ENCODE measurements around the gene CXCR1. TPM values are rescaled to one million over a fixed set of nuclear protein-coding genes. Genes with fewer than 3 reads are reported as not detected.
"Not testable (repeated sequence)": the region's sequence is repeated elsewhere in the genome, so short reads cannot be mapped to it uniquely, and the experiment has no call there.

CXCR1 gene
- total RNA-seq, 1 donor from 2014 or later = not detected

DNA sequence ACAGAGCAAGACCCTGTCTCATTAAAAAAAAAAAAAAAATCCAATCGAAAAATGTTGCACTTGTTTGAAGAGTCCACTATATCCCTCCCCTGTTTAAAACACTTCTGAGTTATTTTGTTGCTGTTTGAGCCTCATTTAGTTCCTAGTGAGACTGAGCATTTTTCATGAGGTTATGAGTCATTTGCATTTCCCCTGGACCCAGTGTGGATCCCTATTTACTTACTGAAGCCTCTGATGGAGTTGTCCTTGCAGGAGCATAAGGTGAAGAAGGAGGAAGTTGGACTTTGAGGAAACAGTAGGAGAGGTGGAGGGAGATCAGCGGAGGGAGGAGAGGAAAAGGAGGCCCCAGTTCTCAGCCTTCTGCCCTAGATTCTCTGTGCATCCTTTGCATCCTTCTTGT lies 5.1 kb downstream of the CXCR1 start:
- DNase-seq (ENCODE audit: low read depth in 2 of 2) = no peak

DNA sequence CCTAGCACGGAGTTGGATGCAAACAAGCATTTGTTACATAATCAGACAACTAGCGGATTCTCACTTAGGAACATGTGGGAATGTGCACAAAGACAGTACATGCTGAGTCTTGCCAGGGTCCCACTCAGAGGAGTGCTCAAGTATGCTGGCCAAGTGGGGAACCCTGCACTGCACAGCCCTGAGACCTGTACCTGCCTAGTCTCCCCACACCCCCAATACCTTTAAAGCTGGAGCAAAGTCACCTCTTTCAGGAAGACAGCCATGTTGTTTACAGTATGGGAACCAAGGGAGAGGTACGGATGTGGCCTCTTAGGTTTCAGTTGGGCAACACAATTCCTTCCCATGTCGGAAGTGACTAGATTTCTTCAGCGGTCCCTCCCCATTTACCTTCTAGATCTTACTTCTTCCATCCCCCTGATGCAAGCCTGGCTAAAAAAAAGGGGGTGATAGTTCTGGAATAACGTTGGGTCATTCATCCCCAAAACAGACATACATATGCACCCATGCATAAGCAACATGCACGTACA lies 10.7 kb downstream of the CXCR1 start:
- DNase-seq (ENCODE audit: low read depth in 2 of 2) = no peak

- no peak for DNase-seq (ENCODE audit: low read depth in 2 of 2)
Observed at GRCh38 chr2:218152777-218153176, 14.0 kb downstream of the CXCR1 start.

DNA sequence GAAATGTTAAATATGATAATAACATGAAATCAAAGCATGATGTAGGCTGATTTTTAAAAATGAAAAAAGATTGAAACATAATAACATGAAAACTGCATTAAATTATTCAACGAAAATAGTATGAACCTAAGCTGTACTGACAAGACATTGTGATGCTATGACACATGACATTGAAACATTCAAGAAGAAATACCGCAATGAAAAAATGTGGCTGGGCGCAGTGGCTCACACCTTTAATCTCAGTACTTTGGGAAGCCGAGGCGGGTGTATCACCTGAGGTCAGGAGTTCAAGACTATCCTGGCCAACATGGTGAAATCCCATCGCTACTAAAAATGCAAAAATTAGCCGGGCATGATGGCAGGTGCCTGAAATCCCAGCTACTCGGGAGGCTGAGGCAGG lies 14.6 kb downstream of the CXCR1 start:
- DNase-seq (ENCODE audit: low read depth in 2 of 2) = no peak

DNA sequence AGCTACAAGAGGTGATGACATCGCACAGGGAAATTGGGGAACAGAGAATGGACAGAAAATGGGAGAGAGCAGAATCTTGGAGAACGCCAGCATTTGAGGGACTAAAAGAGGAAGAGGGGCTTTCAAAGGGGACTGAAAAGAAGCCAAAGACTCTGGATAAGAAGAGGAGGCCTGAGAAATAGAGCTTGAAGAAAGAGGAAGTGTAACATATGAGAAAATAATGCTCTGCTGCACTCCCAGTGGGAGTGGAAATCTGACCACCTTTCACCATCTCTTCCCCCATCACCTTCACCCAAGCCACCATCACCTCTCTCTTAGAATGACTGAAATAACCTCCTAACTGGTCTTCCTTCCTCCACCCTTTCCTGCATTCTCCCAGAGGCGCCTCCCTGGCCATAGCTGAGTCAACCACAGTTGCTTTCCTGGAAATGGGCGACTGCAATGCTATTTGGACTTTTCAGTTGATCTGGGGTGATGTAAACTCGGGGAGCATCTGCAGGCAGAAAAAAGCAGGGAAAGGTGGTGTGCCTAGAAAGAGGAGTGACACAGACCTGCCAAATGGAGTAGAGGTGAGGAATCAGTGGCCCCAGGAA lies 16.8 kb downstream of the CXCR1 start:
- no peak for DNase-seq (ENCODE audit: low read depth in 2 of 2)

DNA sequence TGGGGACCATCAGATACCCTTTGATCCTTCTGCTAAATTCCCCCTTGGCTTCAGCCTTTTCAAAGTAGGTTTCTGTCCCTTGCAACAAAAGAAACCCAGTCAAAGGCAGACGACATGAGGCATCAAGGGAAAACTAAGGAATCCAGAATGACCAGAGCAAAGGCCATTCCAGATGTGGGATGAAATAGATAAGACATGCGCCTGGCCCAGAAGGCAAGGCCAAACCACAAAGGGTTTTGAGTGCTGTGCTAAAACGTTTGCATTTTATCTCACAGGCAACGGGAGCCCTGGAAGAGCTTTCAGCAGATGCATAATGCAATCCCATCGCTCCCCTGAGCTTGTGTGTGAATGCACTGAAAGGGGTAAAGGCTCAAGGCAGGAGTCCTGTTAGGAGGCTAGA lies 17.7 kb downstream of the CXCR1 start:
- no peak for DNase-seq (ENCODE audit: low read depth in 2 of 2)

GRCh38 chr2:218146056-218146455 lies 20.7 kb downstream of the CXCR1 start:
- DNase-seq (ENCODE audit: low read depth in 2 of 2) = no peak

- DNase-seq (ENCODE audit: low read depth in 2 of 2) = no peak
Observed at GRCh38 chr2:218145124-218145523, 21.6 kb downstream of the CXCR1 start.

DNA sequence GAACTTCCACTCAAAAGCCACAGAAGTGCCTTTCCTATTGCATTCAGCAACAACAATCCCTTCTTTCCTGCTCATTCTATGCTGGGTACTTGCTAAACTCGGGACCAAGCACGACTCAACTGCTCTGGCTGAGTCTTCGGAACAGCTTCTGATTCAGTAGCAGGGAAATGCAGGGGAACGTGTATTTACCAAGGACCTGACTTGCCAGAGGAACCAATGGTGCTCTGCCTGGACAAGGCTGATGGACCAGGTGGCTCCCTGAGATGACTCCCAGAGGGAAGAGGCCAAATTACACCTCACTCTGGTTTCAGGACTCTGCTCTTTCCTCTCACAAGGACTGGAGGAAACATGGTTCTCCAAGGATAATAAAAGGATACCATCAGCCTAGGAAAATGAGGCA lies 28.7 kb downstream of the CXCR1 start:
- DNase-seq (ENCODE audit: low read depth in 2 of 2) = no peak

DNA sequence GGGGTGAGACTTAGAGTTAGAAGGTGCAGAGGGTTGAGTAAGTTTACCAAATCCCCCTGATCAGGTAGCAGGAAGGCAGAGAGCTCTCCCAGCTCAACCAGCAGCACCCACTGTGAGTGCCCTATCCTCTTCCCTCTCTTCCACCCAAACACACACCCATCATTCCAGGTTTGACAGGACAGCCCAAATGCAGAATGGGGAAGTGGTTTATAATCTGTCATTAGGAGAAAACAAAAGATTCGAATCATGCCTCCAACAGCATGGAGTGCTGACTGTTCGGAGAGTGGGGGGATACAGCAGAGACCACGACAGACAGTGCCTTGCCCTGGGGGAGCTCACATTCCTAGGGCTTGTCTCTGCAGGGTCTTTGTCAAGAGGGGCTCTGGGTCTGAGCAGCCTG lies 29.2 kb downstream of the CXCR1 start:
- DNase-seq (ENCODE audit: low read depth in 2 of 2) = no peak

GRCh38 chr2:218130822-218131221 lies 35.9 kb downstream of the CXCR1 start:
- no peak for DNase-seq (ENCODE audit: low read depth in 2 of 2)

DNA sequence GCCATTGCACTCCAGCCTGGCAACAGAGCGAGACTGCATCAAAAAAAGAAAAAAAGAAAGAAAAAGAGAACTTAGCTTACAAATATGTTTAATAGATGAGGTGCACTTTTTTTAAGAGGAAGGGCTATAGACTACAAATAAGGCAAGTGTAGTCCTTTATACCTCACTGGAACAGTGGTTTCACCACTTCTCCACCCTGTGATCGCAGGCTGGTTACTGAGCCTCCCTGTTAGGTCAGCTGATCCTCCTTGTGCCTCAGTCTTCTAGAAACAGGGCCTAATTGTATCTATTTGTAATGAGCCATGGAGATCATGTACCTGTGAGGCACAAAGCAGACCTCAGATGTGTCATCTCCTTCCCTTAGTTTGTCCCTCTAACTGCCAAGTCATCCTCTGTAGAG lies 36.4 kb downstream of the CXCR1 start:
- DNase-seq (ENCODE audit: low read depth in 2 of 2) = no peak

GRCh38 chr2:218129458-218130135 lies 37.2 kb downstream of the CXCR1 start:
- DNase-seq (ENCODE audit: low read depth in 2 of 2) = no peak

GRCh38 chr2:218128781-218129457 lies 37.8 kb downstream of the CXCR1 start:
- DNase-seq (ENCODE audit: low read depth in 2 of 2) = no peak

DNA sequence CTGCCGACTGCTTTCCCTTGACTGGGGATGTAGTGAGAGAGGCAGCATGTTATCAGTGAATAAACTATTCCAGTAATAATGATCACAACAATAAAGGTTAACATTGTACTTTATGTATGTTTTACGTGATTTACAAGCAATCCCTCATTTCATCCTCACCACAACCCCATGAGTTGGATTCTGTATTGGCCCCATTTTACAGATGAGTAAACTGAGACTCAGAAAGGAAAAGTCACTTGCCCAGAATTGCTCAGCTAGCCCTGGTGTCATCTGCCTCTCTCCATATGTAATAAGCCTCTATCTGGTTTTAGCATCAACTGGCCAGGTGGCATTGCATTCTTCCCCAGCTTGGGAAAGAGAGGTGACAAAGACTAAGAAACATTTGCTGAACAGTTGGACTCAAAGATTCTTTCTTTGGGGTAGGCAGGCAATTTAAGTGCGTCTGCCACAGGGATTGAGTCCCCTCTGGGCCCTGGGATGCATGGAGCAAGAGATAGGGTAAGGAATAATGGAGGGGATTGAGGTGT lies 38.8 kb downstream of the CXCR1 start:
- no peak for DNase-seq (ENCODE audit: low read depth in 2 of 2)

DNA sequence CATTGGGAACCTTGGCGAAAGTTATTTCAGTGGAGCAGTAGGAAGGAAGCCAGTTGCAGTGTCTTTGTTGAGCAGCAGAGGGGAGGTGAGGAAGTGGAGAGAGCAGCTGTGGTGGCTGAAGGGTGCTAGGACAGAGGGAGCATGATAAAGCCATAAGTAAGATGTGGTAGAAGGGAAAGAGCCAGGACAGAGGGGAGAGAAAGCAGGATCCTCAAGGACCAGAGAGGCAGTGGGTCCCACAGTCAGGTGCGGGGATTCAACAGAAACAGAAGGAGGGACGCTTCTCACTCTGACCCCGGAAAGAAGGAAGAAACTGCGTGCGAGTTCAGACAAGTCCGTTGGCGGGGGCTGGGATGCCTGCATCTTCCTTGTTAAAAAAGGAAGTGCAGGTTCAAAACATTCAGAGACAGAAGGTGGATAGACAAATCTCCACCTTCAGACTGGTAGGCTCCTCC lies 41.1 kb downstream of the CXCR1 start, which contains the start of gene CXCR2:
Gene CXCR2, plus strand, starts transcription at position 403 of the 455 bp plus-strand sequence. CDS start 8,774 bp downstream, outside the sequence.
- no peak for DNase-seq (ENCODE audit: low read depth in 2 of 2)

- no peak for DNase-seq (ENCODE audit: low read depth in 2 of 2)
Observed at GRCh38 chr2:218125095-218125494, 41.7 kb downstream of the CXCR1 start.

- DNase-seq (ENCODE audit: low read depth in 2 of 2) = no peak
Observed at GRCh38 chr2:218123986-218124385, 42.8 kb downstream of the CXCR1 start.

- not testable (repeated sequence) for DNase-seq (ENCODE audit: low read depth in 2 of 2)
Observed at GRCh38 chr2:218122286-218122685, 44.5 kb downstream of the CXCR1 start.

- not testable (repeated sequence) for DNase-seq (ENCODE audit: low read depth in 2 of 2)
Observed at GRCh38 chr2:218121789-218122188, 45.0 kb downstream of the CXCR1 start.
